Liver (tissue), 9 donors: ENCODE measurements around the gene CDH18. TPM values are rescaled to one million over a fixed set of nuclear protein-coding genes. Genes with fewer than 3 reads are reported as not detected.

ENCODE experiments used
- DNase-seq: peaks from one replicate; pipeline ENCODE4 v3.0.0-alpha.2; 2017; ENCODE audit warnings: low spot score
- H3K27ac ChIP-seq, 2 donors: one replicate each; pipeline ENCODE4 v1.7.0; 2013; ENCODE audit warnings: inconsistent platforms in 2 of 2, low read length in 2 of 2, control low read depth in 1 of 2, low read depth in 1 of 2, mild to moderate bottlenecking in 1 of 2
- H3K27me3 ChIP-seq, 4 donors: one replicate each; pipeline versions ENCODE4 v1.6.1 to v1.7.0; 2013; ENCODE audit warnings: low read length in 3 of 4, inconsistent platforms in 1 of 4, mild to moderate bottlenecking in 1 of 4, moderate library complexity in 1 of 4; ENCODE audit not compliant: control insufficient read depth in 4 of 4, insufficient read depth in 4 of 4
- H3K36me3 ChIP-seq, 4 donors: one replicate each; pipeline versions ENCODE4 v1.6.1 to v1.7.0; 2013; ENCODE audit warnings: low read length in 3 of 4, mild to moderate bottlenecking in 3 of 4, low read depth in 1 of 4, moderate library complexity in 1 of 4; ENCODE audit not compliant: control insufficient read depth in 4 of 4, insufficient read depth in 3 of 4
- H3K4me1 ChIP-seq, 4 donors: one replicate each; pipeline versions ENCODE4 v1.6.1 to v1.7.0; 2013; ENCODE audit warnings: low read length in 3 of 4, mild to moderate bottlenecking in 3 of 4, moderate library complexity in 1 of 4; ENCODE audit not compliant: control insufficient read depth in 4 of 4, insufficient read depth in 4 of 4
- H3K4me3 ChIP-seq, 3 donors: one replicate each; pipeline versions ENCODE4 v1.6.1 to v1.7.0; 2013; ENCODE audit warnings: low read length in 3 of 3, control low read depth in 1 of 3, low read depth in 1 of 3, mild to moderate bottlenecking in 1 of 3
- H3K9ac ChIP-seq, 2 donors: one replicate each; pipeline ENCODE4 v1.7.0; 2013; ENCODE audit warnings: low read length in 2 of 2, mild to moderate bottlenecking in 2 of 2, moderate library complexity in 2 of 2, control low read depth in 1 of 2, low read depth in 1 of 2
- H3K9me3 ChIP-seq, 4 donors: one replicate each; pipeline versions ENCODE4 v1.6.1 to v1.7.0; 2013; ENCODE audit warnings: low read length in 3 of 4; ENCODE audit not compliant: control insufficient read depth in 4 of 4
- FOXA1 ChIP-seq: IDR thresholded peaks from 2 replicates; pipeline ENCODE4 v1.6.1; 2016; ENCODE audit warnings: antibody characterized with exemption
- GABPA ChIP-seq, 2 donors: IDR thresholded peaks in 1 of 2; conservative IDR thresholded peaks in 1 of 2; 2 replicates each; pipeline ENCODE4 v1.6.1; 2016; ENCODE audit warnings: antibody characterized with exemption in 2 of 2, mild to moderate bottlenecking in 1 of 2, moderate library complexity in 1 of 2
- HNF4A ChIP-seq, 2 donors: conservative IDR thresholded peaks; 2 replicates each; pipeline ENCODE4 v1.6.1; 2016; ENCODE audit warnings: antibody characterized with exemption in 2 of 2, mild to moderate bottlenecking in 2 of 2
- HNF4G ChIP-seq: IDR thresholded peaks from 2 replicates; pipeline ENCODE4 v1.6.1; 2016; ENCODE audit warnings: antibody characterized with exemption
- JUND ChIP-seq, 2 donors: IDR thresholded peaks; 2 replicates each; pipeline ENCODE4 v1.6.1; 2016; ENCODE audit warnings: antibody characterized with exemption in 2 of 2
- NR2F2 ChIP-seq: IDR thresholded peaks from 2 replicates; pipeline ENCODE4 v1.6.1; 2016; ENCODE audit warnings: antibody characterized with exemption
- RAD21 ChIP-seq, 2 donors: IDR thresholded peaks; 2 replicates each; pipeline ENCODE4 v1.6.1; 2016; ENCODE audit warnings: antibody characterized with exemption in 2 of 2, mild to moderate bottlenecking in 2 of 2
- RXRA ChIP-seq, 2 donors: IDR thresholded peaks; 2 replicates each; pipeline ENCODE4 v1.6.1; 2017 to 2018; ENCODE audit warnings: antibody characterized with exemption in 2 of 2, mild to moderate bottlenecking in 1 of 2
- SP1 ChIP-seq: IDR thresholded peaks from 2 replicates; pipeline ENCODE4 v1.6.1; 2018; ENCODE audit warnings: antibody characterized with exemption, mild to moderate bottlenecking
- YY1 ChIP-seq: IDR thresholded peaks from 2 replicates; pipeline ENCODE4 v1.6.1; 2016; ENCODE audit warnings: antibody characterized with exemption, mild to moderate bottlenecking
- WGBS: extraction: QIAGEN DNeasy Blood & Tissue Kit; methylation state at CpG from one replicate; pipeline ENCODE4 v1.1.7; 2013; 5-methylcytosine and 5-hydroxymethylcytosine counted together
- polyA plus RNA-seq, 2 donors: library from polyadenylated mRNA; stranded (reverse) in 1 of 2; unstranded in 1 of 2; fragments of 200-250 nt in 1 of 2; fragments of >200 nt in 1 of 2; fragmentation: Nextera tagmentation in 1 of 2; extraction: Ambion mirVana in 1 of 2; gene quantifications; one replicate each; pipeline versions ENCODE4 v1.2.1 to v1.2.3, GENCODE V29; 2013 to 2015
- total RNA-seq, 2 donors: library from RNA; depleted of rRNA; stranded (reverse); fragments of >200 nt; gene quantifications; one replicate each; pipeline ENCODE4 v1.2.3, GENCODE V29; 2014
- TF ChIP-seq, protein P1 (sequence below): IDR thresholded peaks from 2 replicates; pipeline ENCODE4 v1.6.1; 2016; ENCODE audit warnings: antibody characterized with exemption
- TF ChIP-seq, protein P2 (sequence below): IDR thresholded peaks from 2 replicates; pipeline ENCODE4 v1.6.1; 2016; ENCODE audit warnings: antibody characterized with exemption, mild to moderate bottlenecking
- TF ChIP-seq, protein P3 (sequence below): fragments of 150-350 bp; IDR thresholded peaks from 2 replicates; pipeline ENCODE4 v1.5.1; 2017; ENCODE audit warnings: improper control_type of control experiment, low read depth, low read length; ENCODE audit not compliant: missing input control
- donor health status: healthy.
- donor health status: healthy.
- donor health status: healthy.
- donor health status: healthy.
- donor health status: healthy.

CDH18 gene
- total and polyA plus RNA-seq, 4 donors, result 0.19 TPM; not detected in 3

DNA sequence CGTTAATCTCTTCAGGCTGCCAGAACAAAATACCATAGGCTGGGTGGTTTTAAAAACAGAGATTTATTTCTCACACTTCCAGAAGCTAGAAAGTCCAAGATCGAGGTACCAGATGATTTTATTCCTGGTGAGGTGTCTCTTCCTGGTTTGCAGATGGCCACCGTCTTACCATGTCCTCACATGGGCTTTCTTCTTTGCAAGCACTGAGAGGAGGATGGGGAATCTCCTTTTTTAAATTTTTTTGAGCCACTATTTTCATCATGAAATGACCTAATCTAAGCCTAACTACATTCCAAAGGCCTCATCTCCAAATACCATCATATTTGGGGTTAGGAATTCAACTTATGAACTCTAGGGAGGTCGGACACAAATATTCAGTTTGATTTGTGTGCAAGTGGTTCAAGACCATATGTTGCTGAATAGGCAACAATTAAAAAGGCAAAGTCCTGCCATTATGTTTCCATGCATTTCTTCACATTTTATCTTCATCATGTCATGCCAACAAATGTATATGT lies 371.2 kb downstream of the CDH18 start:
- Histone ChIP-seq H3K4me3 (no peak overlapping the region), H3K27me3 (no peaks in the 10 kb centered on the region), H3K4me1 (no peaks in the 10 kb centered on the region), H3K27ac (no peak overlapping the region), H3K9me3 (no peaks in the 10 kb centered on the region), H3K9ac (no peak overlapping the region), H3K36me3 (no peaks in the 10 kb centered on the region)
- no peak for DNase-seq
- 72% methylated on average over 4 of the region's 4 CpGs for WGBS
- TF ChIP-seq HNF4G (no peak), GABPA (IDR thresholded peaks at IDR 0.05 in 1 of 2, conservative IDR thresholded peaks at IDR 0.05 in 1 of 2) (no peak), NR2F2 (no peak), JUND (IDR thresholded peaks at IDR 0.05) (no peak)
- TF ChIP-seq, protein P1, sequence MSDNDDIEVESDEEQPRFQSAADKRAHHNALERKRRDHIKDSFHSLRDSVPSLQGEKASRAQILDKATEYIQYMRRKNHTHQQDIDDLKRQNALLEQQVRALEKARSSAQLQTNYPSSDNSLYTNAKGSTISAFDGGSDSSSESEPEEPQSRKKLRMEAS, result no peak

DNA sequence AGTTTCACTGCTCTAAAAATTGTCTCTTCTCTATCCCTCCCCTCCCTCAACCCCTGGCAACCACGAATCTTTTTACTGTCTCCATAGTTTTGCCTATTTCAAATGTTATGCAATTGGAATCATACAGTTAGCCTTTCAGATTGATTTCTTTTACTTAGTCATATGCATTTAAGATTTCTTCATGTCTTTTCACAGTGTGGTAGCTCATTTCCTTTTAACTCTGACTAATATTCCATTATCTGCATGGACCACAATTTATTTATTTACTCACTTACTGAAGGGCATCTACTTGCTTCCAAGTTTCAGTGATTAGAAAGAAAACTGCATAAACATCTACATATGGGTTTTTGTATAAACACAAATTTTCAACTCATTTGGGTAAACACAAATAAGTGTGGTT lies 372.3 kb downstream of the CDH18 start:
- Histone ChIP-seq H3K9me3 (no peaks in the 10 kb centered on the region), H3K4me1 (no peaks in the 10 kb centered on the region), H3K4me3 (no peak overlapping the region), H3K36me3 (no peaks in the 10 kb centered on the region), H3K27ac (no peak overlapping the region), H3K27me3 (no peaks in the 10 kb centered on the region), H3K9ac (no peak overlapping the region)
- DNase-seq, result no peak
- TF ChIP-seq, protein P2, sequence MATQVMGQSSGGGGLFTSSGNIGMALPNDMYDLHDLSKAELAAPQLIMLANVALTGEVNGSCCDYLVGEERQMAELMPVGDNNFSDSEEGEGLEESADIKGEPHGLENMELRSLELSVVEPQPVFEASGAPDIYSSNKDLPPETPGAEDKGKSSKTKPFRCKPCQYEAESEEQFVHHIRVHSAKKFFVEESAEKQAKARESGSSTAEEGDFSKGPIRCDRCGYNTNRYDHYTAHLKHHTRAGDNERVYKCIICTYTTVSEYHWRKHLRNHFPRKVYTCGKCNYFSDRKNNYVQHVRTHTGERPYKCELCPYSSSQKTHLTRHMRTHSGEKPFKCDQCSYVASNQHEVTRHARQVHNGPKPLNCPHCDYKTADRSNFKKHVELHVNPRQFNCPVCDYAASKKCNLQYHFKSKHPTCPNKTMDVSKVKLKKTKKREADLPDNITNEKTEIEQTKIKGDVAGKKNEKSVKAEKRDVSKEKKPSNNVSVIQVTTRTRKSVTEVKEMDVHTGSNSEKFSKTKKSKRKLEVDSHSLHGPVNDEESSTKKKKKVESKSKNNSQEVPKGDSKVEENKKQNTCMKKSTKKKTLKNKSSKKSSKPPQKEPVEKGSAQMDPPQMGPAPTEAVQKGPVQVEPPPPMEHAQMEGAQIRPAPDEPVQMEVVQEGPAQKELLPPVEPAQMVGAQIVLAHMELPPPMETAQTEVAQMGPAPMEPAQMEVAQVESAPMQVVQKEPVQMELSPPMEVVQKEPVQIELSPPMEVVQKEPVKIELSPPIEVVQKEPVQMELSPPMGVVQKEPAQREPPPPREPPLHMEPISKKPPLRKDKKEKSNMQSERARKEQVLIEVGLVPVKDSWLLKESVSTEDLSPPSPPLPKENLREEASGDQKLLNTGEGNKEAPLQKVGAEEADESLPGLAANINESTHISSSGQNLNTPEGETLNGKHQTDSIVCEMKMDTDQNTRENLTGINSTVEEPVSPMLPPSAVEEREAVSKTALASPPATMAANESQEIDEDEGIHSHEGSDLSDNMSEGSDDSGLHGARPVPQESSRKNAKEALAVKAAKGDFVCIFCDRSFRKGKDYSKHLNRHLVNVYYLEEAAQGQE, result no peak
- TF ChIP-seq NR2F2 (no peak), YY1 (no peak), RAD21 (IDR thresholded peaks at IDR 0.05) (no peak), JUND (IDR thresholded peaks at IDR 0.05) (no peak)
- 50% methylated on average over 1 of the region's 1 CpG for WGBS

DNA sequence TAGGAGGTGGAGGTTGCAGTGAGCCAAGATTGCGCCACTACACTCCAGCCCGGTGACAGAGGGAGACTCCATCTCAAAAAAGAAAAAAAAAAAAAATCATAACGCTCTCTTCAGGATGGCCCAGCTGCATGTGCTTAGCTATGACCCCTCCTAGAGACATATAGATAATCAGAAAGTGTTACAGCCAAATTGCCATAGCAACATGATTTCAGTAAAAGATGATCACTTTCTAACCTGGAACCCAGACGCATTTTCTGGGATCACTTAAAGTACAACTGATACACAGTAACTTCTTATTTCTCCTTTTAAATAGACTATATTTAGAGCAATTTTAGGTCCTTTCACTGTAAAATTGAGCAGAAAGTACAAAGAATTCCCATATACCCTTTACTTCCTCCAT lies 372.9 kb downstream of the CDH18 start:
- no peaks in the 10 kb centered on the region for H3K36me3 ChIP-seq
- H3K27me3 ChIP-seq, result no peaks in the 10 kb centered on the region
- H3K4me1 ChIP-seq, result no peaks in the 10 kb centered on the region
- DNase-seq, result no peak
- 63% methylated on average over 4 of the region's 4 CpGs for WGBS
- H3K9ac ChIP-seq, result no peak overlapping the region
- TF ChIP-seq HNF4A (conservative IDR thresholded peaks at IDR 0.05), result no peak
- TF ChIP-seq SP1, result no peak
- no peak overlapping the region for H3K4me3 ChIP-seq
- no peaks in the 10 kb centered on the region for H3K9me3 ChIP-seq
- H3K27ac ChIP-seq, result no peak overlapping the region

DNA sequence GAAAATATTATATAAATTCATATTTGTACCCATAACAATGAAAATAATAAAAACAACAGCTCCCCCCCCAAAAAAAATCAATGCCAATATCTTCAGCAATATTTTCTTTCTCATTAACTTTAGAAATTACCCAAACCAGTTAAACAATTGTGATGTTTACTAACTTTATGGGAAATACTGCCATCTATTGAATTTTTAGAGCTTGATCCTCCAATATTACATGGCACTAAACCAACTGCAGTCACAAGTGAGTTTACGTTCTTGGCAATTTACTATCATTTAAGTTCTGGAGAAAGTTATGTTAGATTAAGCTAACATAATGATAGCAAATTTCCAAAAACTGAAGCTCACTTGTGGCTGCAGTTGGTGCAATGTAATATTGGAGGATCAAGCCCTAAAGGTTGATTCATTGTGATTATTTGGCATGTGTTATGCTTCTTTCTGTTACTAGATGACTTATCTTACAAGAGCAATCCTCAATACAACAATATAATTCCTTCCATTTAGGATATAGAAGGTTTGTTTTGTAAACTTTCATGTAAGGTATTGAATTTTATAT lies 379.5 kb downstream of the CDH18 start:
- no peaks in the 10 kb centered on the region for H3K9me3 ChIP-seq
- H3K4me3 ChIP-seq, result no peak overlapping the region
- no peak overlapping the region for H3K27ac ChIP-seq
- no peak for DNase-seq
- 34% methylated on average over 1 of the region's 1 CpG for WGBS
- H3K27me3 ChIP-seq, result no peaks in the 10 kb centered on the region
- no peaks in the 10 kb centered on the region for H3K4me1 ChIP-seq
- H3K9ac ChIP-seq, result no peak overlapping the region
- H3K36me3 ChIP-seq, result no peaks in the 10 kb centered on the region
- TF ChIP-seq RXRA (IDR thresholded peaks at IDR 0.05), result no peak
- TF ChIP-seq YY1, result no peak
- TF ChIP-seq, protein P1, result no peak
- no peak for TF ChIP-seq FOXA1
- TF ChIP-seq, protein P2, result no peak
- TF ChIP-seq, protein P3, sequence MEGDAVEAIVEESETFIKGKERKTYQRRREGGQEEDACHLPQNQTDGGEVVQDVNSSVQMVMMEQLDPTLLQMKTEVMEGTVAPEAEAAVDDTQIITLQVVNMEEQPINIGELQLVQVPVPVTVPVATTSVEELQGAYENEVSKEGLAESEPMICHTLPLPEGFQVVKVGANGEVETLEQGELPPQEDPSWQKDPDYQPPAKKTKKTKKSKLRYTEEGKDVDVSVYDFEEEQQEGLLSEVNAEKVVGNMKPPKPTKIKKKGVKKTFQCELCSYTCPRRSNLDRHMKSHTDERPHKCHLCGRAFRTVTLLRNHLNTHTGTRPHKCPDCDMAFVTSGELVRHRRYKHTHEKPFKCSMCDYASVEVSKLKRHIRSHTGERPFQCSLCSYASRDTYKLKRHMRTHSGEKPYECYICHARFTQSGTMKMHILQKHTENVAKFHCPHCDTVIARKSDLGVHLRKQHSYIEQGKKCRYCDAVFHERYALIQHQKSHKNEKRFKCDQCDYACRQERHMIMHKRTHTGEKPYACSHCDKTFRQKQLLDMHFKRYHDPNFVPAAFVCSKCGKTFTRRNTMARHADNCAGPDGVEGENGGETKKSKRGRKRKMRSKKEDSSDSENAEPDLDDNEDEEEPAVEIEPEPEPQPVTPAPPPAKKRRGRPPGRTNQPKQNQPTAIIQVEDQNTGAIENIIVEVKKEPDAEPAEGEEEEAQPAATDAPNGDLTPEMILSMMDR, result no peak
- no peak for TF ChIP-seq HNF4G
